ENCODE data around the gene SFT2D2.

- TF ChIP-seq CTCF (IDR thresholded peaks at IDR 0.05) (no peak), POLR2A (IDR thresholded peaks at IDR 0.05) (no peak)
These were observed 9.6 kb upstream of the SFT2D2 start for GRCh38 chr1:168216171-168216570.
